Osteoblast (primary cell): ENCODE results near the gene CHSY1. TPM values are rescaled to one million over a fixed set of nuclear protein-coding genes. Genes with fewer than 3 reads are reported as not detected.

Experiments used
- DNase-seq: peaks from one replicate; pipeline ENCODE4 v3.0.0; 2011; ENCODE audit warnings: low spot score, mixed read lengths; ENCODE audit not compliant: insufficient read length; ENCODE audit errors: missing footprints
- H2AFZ ChIP-seq: 2 replicates; pipeline ENCODE4 v1.6.0; 2011; ENCODE audit warnings: mild to moderate bottlenecking, low read length
- H3K27ac ChIP-seq: 2 replicates; pipeline ENCODE4 v1.5.1; 2011; ENCODE audit warnings: mild to moderate bottlenecking, low read depth, low read length, moderate library complexity
- H3K27me3 ChIP-seq: 2 replicates; pipeline ENCODE4 v1.6.0; 2012; ENCODE audit warnings: mild to moderate bottlenecking, control low read depth, inconsistent platforms, low read length, moderate library complexity; ENCODE audit not compliant: insufficient read depth
- H3K36me3 ChIP-seq: 2 replicates; pipeline ENCODE4 v1.5.1; 2011; ENCODE audit warnings: mild to moderate bottlenecking, low read length, control low read depth, moderate library complexity; ENCODE audit not compliant: insufficient read depth
- H3K4me1 ChIP-seq: 2 replicates; pipeline ENCODE4 v1.5.1; 2011; ENCODE audit warnings: mild to moderate bottlenecking, low read length, control low read depth, moderate library complexity; ENCODE audit not compliant: insufficient read depth
- H3K4me2 ChIP-seq: 2 replicates; pipeline ENCODE4 v1.6.0; 2011; ENCODE audit warnings: mild to moderate bottlenecking, low read length; ENCODE audit not compliant: insufficient read depth
- H3K4me3 ChIP-seq: fragments of 200-600 bp; sonication (generic); 3 replicates; pipeline ENCODE4 v1.5.1; 2012; ENCODE audit warnings: mild to moderate bottlenecking, low read length, inconsistent platforms; ENCODE audit not compliant: insufficient read depth
- H3K79me2 ChIP-seq: 2 replicates; pipeline ENCODE4 v1.6.0; 2012; ENCODE audit warnings: mild to moderate bottlenecking, low read length, control low read depth, inconsistent platforms; ENCODE audit not compliant: insufficient read depth
- H3K9me3 ChIP-seq: 2 replicates; pipeline ENCODE4 v1.5.1; 2011; ENCODE audit warnings: low read depth, low read length, control low read depth
- H4K20me1 ChIP-seq: 2 replicates; pipeline ENCODE4 v1.6.0; 2012; ENCODE audit warnings: mild to moderate bottlenecking, low read length, control low read depth; ENCODE audit not compliant: insufficient read depth
- CTCF ChIP-seq: IDR thresholded peaks from 2 replicates; pipeline ENCODE4 v1.5.1; 2011; ENCODE audit warnings: mild to moderate bottlenecking, low read depth, low read length, moderate library complexity; ENCODE audit errors: extremely low read depth
- total RNA-seq: library from RNA; depleted of rRNA; stranded (reverse); fragments of >200 nt; gene quantifications from 2 replicates; pipeline ENCODE4 v1.2.3, GENCODE V29; 2012

CHSY1 gene
- total RNA-seq, 1 donor: 39.1 TPM

DNA sequence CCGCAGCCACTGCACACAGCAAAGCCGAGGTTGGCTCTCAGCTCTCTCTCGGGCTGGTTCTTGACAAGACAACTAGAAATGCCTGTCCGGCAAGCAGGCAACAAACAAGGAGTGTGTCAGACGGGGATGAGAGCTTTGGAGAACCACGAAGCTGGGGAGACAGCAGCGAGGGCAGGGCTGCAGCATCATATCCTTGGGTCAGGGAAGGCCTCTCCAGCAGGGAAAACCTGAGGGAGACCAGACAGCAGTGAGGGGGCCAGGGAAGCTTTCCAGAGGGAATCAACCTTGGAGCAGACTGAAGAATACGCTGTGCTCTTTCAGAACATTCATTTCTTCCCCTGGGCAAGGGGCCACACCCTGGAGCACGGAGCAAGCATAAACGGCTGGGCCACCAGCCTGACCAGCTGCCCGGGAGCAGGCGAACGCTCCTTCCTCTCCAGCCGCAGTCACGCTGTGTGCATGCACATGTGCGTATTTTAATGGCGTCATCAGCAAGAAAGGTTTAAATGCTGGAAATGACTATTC, 58.7 kb downstream of the CHSY1 start:
- Histone ChIP-seq H3K27ac (peak overlapping the region; percentile 99), H3K4me1 (peaks cover 55% of the 10 kb centered on the region), H3K27me3 (no peaks in the 10 kb centered on the region), H2AFZ (no peak overlapping the region), H4K20me1 (peaks cover 2% of the 10 kb centered on the region), H3K9me3 (no peaks in the 10 kb centered on the region), H3K4me3 (no peak overlapping the region), H3K79me2 (peaks cover 96% of the 10 kb centered on the region), H3K36me3 (peaks cover 4% of the 10 kb centered on the region), H3K4me2 (peak overlapping the region; percentile 63)
- TF ChIP-seq CTCF: no peak
- DNase-seq: no peak

DNA sequence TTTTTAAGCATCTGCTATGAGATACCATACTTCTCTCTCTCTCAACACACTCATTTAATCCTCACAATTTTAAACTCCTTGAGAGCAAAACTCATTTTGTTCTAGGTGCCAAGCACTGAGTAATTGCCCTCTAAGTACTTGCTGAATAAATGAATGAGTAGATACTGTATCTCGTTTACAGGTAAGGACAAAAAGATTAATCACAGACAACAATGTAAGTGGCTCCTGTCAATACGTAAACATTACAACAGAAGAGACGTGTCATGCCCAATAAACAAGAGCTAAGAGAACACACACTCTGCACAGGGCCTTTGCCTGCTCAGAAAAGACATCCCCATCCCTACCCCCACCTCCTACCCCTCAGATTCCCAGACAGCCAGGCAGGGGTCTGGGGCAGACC, 59.8 kb downstream of the CHSY1 start:
- Histone ChIP-seq H3K4me1 (peaks cover 65% of the 10 kb centered on the region), H3K4me3 (no peak overlapping the region)

DNA sequence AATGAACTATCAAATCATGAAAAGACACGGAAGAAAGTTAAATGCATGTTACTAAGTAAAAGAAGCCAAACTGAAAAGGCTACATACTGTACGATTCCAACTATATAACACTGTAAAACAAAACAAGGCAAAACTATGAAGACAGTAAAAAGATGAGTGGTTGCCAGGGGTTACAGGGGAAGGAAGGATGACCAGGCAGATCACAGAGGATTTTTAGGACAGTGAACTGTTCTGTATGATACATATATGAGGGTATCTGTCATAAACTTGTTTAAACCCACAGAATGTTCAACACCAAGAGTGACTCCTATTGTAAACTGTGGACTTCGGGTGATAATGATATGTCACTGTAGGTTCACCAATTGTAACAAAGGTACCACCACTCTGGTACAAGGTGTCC, 60.6 kb downstream of the CHSY1 start:
- Histone ChIP-seq H3K4me1 (peaks cover 69% of the 10 kb centered on the region), H3K27me3 (no peaks in the 10 kb centered on the region), H2AFZ (no peak overlapping the region), H3K36me3 (peaks cover 4% of the 10 kb centered on the region), H3K4me3 (no peak overlapping the region), H4K20me1 (peaks cover under 1% of the 10 kb centered on the region), H3K79me2 (peaks cover 96% of the 10 kb centered on the region), H3K9me3 (no peaks in the 10 kb centered on the region), H3K27ac (peak overlapping the region; percentile 99), H3K4me2 (peak overlapping the region; percentile 15)
- DNase-seq: no peak
- TF ChIP-seq CTCF: no peak

More for the DNA sequence above, 59.8 kb downstream of the CHSY1 start:
- Histone ChIP-seq H3K27me3 (no peaks in the 10 kb centered on the region), H4K20me1 (peaks cover 2% of the 10 kb centered on the region), H3K79me2 (peaks cover 96% of the 10 kb centered on the region), H3K9me3 (no peaks in the 10 kb centered on the region), H3K4me2 (no peak overlapping the region), H3K27ac (peak overlapping the region; percentile 99), H3K36me3 (peaks cover 4% of the 10 kb centered on the region), H2AFZ (no peak overlapping the region)
- DNase-seq: no peak
- no peak for TF ChIP-seq CTCF

- DNase-seq: no peak
- Histone ChIP-seq H3K4me1 (peaks cover 69% of the 10 kb centered on the region), H4K20me1 (no peaks in the 10 kb centered on the region), H3K4me2 (peak overlapping the region; percentile 83), H3K27ac (peak overlapping the region; percentile 99), H3K79me2 (peaks cover 97% of the 10 kb centered on the region), H3K36me3 (peaks cover 8% of the 10 kb centered on the region), H3K4me3 (no peak overlapping the region), H3K27me3 (no peaks in the 10 kb centered on the region), H3K9me3 (no peaks in the 10 kb centered on the region), H2AFZ (no peak overlapping the region)
- no peak for TF ChIP-seq CTCF
Observed at GRCh38 chr15:101190092-101190595, 61.7 kb downstream of the CHSY1 start.
